HFF-Myc (cell line): ENCODE data around the gene ZP1.

Source experiments
- DNase-seq: peaks from one replicate; pipeline ENCODE4 v3.0.0-alpha.2; 2011; ENCODE audit warnings: low read depth; ENCODE audit errors: extremely low read depth
- H3K4me3 ChIP-seq: replicated peaks from 2 replicates; pipeline ENCODE4 v1.5.1; 2011; ENCODE audit warnings: low read depth, mild to moderate bottlenecking, control low read depth, low read length
- CTCF ChIP-seq: IDR thresholded peaks from 2 replicates; pipeline ENCODE4 v1.5.1; 2012; ENCODE audit warnings: mild to moderate bottlenecking, low read depth, low read length, control low read depth; ENCODE audit errors: missing control alignments

ZP1 gene

GRCh38 chr11:60899046-60899936, 31.9 kb downstream of the ZP1 start:
- peak; percentile 58 for DNase-seq
- TF ChIP-seq CTCF: peak; percentile 95
- H3K4me3 ChIP-seq: no peak overlapping the region

- no peak for DNase-seq
- no peak for TF ChIP-seq CTCF
- no peak overlapping the region for H3K4me3 ChIP-seq
These were observed 32.6 kb downstream of the ZP1 start for GRCh38 chr11:60899977-60900376.

GRCh38 chr11:60900673-60901404, 33.5 kb downstream of the ZP1 start:
- no peak for DNase-seq
- no peak overlapping the region for H3K4me3 ChIP-seq
- no peak for TF ChIP-seq CTCF

GRCh38 chr11:60902625-60903024, 35.3 kb downstream of the ZP1 start:
- DNase-seq: no peak
- TF ChIP-seq CTCF: no peak
- no peak overlapping the region for H3K4me3 ChIP-seq

- TF ChIP-seq CTCF: no peak
- no peak for DNase-seq
These were observed 37.7 kb downstream of the ZP1 start for GRCh38 chr11:60905047-60905446.

GRCh38 chr11:60905551-60906113, 38.3 kb downstream of the ZP1 start:
- no peak for DNase-seq
- H3K4me3 ChIP-seq: peak overlapping the region; percentile 93
- TF ChIP-seq CTCF: no peak

More at GRCh38 chr11:60905047-60905446, 37.7 kb downstream of the ZP1 start:
- H3K4me3 ChIP-seq: peak overlapping the region; percentile 93
